Ureter (tissue), 1 donor: ENCODE data around the gene DOCK4. TPM values are rescaled to one million over a fixed set of nuclear protein-coding genes. Genes with fewer than 3 reads are reported as not detected.

Experiments
- DNase-seq: peaks from one replicate; pipeline ENCODE4 v3.0.0-alpha.2; 2020; ENCODE audit warnings: low spot score
- total RNA-seq: library from RNA; stranded (reverse); gene quantifications from one replicate; pipeline ENCODE4 v1.2.4, GENCODE V29; 2023
- donor health status: DM: yes; HTN: yes; CAD: no.

DOCK4 gene
- total RNA-seq, 1 donor from 2014 or later = 37.9 TPM

DNA sequence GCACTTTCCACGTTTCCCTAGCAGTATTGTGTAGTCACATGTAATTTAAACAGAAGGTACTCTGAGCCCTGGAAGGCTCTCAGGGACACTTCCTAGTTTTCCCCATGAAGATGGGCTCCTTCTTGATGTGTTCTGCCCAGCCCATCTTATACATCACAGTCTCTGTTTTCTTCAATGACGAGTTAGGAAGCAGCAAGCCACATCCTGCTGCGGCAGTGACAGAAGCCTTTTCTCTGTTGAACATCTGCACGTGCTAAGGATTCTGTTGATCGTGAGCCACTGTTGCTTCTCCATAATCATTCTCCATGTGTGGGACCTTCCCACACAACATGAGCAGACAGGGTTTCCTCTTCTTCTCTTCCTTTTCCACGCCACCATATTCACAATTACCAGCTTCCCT, 346.0 kb downstream of the DOCK4 start:
- no peak for DNase-seq

DNA sequence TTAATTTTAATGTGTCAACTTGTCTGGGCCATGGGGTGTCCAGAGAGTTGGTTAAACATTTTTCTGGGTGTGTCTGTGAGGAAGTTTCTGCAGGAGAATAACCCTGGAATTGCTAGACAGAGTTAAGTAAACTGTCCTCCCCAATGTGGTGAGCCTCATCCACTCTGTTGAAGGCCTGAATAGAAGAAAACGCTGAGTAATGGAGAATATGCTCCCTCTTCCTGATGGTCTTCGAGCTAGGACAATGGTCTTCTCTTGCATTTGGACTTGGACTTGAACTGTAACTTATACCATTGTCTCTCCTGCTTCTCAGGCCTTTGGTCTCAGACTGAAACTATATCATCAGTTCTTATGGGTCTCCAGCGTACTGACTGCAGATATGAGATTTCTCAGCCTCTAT, 347.9 kb downstream of the DOCK4 start:
- DNase-seq = no peak

DNA sequence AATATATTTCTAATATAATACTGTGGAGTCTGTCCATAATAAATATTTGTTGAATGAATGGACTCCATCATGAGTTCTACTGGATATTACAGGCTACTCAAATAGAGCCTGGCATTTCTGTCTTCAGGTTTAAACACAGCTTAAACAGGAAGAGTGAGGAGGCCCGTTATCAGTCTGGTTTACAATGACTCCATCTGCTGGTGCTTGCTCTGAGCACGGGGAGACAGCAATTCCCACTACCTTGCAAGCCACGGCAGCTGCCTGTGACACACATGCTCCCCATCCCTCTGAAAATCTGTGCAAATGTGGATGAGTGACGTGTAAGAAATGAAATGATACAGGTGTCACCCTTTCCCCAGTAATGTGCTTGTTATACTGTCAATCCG, 350.4 kb downstream of the DOCK4 start:
- DNase-seq = no peak

DNA sequence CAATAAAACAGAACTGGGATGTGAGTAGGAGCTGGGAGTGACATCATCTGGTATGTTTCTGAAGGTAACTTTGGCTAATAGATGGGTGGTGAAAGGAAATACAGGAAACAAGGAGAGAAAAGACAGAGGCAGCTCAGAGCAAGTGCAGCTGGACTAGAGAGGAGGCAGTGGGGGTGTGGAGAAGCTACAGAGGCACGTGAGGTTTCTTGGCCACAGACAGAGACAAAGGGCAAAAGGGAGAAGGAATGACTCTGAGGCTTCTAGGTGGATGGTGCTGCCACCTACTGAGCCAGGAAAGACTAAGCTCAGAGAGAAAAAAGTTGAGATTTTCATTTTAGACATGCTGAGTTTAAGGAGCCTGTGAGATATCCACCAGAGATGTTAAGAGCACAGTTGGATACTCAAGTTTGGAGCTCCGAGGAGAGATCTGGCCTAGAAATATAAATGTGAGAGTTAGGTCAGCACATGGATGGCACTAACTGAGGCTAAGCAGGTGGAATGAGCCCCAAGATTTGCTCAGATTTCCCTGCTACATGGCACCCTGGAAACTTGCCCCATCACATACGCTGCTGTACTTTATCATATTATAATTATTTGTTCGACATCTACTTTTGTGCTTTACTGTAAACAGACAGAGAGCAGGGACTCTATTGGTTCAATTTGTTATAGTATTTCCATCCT, 350.9 kb downstream of the DOCK4 start:
- no peak for DNase-seq

DNA sequence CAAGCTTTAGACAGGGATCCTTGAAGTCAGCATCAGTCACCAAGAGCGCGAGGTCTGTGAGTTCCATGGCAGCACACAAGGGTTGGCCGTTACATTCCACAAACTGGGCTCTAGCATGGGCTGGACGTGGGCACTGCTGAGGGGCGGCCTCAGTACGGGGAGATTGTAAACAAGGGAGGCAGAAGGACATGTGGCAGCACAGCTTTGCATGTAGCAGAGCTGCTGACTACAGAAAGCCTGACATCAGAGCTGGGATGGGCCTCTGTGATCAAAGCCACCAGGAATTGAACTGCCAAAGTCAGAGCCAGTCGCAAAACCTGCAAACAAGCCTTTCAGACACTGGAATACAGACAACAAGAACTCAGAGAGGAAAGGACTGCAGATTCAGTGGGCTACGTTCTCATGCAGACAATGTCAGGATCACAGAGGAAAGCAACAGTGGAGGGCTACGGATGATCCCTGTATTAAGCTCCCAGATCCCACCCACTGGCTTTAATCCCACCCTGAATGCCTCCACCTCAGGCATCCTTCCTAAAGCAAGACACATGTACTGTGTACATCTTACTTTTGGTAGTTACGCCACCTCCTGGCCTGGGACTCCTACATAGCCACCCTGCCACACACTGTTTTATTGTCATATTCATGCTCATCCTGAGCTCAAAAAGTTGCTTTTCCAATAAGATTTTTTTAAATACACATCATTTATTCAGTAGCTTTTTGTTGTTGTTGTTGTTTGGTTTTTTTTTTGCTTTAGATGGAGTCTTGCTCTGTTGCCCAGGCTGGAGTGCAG, 352.8 kb downstream of the DOCK4 start:
- DNase-seq = no peak

DNA sequence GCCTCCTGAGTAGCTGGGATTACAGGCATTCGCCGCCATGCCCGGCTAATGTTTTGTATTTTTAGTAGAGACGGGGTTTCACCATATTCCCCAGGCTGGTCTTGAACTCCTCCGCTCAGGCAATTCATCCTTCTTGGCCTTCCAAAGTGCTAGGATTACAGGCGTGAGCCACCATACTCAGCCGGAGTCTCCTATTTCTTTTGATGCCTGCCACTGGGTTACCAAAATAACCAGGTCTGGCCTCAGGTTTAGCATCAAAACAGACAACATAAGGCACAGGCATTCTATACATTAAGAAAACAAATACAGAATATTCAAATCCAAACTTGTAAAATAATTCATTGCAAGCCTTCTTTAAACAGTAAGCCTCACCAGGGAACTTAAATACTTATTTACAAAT, 354.1 kb downstream of the DOCK4 start:
- DNase-seq = no peak

DNA sequence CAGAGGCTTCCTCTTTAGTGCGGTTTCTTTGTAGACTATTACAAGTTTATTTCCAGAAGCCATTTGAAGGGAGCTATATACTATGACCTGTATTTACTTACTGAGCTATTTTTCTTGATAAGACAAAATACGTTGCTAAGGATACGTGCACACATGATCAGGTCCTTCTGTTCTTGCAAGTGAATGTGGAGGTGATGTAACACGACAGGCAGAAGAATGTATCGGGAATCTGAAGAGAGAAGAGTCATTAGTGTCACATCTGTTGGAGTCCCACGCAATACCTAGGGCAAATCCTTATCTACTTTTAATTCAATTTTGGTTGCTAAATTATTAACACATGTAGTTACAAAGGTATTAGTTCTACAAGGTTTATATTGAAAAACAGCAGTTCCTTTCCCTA, 359.3 kb downstream of the DOCK4 start:
- DNase-seq = no peak

DNA sequence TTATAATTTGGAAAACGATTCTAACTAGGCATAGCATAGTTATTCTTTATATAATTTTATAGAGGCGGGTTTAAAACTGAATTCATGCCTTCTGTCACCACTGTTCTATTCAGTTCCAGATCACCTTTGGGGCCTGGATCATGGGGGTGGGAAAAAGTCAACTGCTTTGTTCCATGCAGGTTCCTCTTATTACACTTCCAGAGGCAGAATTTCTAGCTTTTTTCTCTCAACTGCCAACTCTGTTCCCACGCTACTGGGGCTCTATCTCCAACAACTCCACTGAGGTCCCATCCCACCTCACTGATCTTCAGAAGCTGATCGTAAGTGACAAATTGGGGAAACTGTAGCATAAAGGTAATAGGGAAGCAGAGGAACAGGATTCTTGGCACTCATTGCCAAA, 360.3 kb downstream of the DOCK4 start:
- DNase-seq = no peak

DNA sequence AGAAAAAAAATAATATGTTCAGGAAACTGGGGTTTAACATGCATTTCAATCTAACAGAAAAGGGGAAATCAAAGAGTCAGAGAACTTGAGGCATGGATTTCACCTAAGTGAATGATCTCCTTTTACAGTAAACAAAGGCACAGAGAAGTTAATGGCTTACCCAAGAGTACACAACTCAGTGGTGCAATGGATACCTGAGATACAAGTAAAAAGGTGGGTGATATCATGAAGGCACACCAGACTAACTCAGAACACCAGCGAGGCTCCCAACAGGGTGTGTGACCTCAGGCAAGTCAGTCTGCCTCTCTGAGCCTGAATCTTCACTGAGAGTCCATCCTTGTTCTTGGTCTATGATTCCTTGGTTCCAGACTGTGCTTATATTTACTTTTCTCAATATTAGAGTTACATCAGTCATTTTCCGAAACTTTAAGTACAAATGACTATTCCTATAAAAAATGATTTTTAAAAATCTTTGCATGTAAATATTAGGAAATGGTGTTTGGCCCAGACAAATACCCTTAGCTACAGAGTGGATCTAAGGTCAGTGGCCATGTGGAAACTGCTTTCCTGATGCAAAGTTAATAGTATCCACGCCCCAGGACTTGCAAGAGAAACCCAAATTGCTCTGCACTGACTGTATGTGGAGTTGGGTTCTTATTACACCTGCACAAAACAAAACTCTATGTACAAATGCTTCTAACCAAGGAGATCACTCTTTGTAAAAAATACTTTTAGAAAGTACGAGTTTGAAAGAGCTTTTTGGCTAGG, 361.1 kb downstream of the DOCK4 start:
- no peak for DNase-seq

DNA sequence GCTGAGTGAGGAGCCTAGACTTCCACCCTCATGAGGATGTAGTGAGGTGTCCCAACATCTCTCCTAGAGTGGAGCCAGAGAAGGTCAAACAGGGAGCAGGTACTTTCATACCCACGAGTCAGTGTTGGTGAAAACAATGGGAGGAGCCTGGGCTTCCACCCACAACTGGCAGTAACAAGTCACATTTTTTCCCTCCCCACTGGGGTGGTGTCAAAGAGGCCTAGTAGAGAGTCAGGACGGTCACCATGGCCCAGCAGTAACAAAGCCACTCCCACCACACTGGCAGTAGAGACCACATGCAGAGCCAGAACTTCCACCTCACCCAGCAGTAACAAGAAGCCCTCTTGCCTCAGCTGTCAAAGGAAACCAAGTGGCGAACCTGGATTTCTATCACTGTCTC, 363.7 kb downstream of the DOCK4 start:
- DNase-seq = no peak

DNA sequence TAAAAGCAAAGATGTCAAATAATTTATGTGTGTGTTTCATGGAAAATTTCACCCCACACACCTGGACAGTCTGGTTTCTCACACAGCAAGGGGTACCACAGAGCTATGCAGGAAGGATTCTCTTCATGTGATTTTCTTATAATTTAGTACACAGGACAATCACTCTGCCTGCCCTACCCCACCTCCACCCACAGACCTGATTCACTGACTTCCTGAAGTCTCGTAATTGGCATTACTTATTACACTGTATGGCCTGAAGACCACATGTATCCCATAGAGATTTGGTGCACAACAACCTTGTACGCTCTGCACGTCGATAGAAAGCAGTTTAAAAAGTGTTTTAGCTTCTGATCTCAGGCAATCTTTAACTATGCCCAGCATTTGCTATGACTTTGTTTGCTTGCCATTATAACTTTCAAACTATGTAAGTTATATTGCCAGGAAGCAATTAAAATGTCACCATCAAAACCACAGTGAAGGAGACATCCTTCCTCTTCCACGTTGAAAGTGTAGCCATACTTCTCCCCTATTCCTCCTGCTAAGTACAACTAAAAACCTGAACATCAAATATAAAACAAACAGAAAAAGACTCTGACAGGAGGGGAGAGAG, 364.5 kb downstream of the DOCK4 start:
- DNase-seq = no peak

DNA sequence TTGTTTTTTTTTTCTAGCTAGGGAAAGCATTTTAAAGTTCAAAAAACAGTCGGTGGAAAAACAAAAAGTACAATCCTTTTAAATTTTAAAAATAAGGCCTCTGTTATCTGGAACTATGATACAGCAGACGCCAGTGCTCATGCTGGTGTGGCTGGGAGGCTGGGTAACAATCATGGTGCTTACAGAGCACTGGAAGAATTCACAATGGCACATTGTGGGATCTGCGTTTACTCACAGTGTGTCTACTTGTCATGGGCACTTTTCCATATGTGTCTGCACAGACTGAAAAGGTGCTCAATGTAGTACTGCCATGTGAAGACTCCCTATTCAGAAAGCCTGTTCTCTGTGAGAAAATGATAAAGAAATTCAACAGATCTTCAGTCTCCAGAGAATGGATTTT, 365.7 kb downstream of the DOCK4 start:
- DNase-seq = no peak

DNA sequence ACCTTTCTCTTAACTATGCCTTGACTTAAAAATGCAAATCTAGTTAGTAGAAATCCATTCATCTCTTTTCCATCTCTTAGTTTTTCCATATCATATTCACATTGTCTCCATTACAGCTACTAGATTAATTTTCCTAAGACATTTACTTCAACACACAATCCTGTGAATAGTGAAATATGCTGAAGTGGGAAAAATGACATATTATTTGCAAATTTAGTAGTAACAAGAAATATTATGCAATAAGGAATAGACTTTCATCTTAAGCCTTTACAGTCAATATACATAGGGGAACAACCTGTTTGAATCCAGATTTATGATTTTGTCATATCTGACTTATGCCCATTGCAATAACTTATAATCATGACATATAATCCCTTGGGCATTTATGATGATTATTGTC, 366.9 kb downstream of the DOCK4 start:
- DNase-seq = no peak

DNA sequence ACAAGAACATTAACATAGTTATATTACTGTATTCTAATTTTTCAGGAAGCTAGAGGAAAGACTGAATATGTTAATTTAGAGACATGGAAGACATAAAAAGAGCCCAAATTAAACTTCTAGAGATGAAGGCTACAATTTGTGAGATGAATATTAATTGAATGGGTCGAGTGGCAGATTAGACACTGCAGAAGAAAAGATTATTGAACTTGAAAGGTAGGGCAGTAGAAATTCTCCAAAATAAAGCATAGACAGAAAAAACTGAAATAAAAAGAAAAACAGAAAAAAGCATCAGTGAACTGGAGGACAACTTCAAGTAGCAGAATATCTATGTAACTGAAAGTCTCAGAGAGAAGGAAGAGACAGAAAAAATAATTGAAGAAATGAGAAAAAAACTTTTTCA, 369.6 kb downstream of the DOCK4 start:
- no peak for DNase-seq

DNA sequence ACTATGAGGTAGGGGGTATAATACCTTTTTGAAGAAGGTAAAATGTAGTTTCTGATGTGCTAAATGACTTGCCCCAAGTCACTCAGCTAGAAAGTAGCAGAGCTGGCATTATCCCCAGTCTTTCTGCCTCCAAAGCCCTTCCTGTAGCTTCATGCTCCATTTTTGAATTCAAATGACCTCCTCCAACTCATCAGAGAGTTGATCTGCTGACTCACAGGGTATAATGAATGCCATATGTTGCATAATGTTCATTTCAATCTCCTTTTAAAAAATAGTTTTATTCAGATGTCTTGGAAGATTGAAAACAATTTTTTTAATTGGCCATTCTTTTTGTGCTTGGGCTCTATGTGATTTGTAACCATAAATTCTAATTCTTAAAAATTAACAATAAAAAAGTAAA, 371.1 kb downstream of the DOCK4 start:
- DNase-seq = no peak

DNA sequence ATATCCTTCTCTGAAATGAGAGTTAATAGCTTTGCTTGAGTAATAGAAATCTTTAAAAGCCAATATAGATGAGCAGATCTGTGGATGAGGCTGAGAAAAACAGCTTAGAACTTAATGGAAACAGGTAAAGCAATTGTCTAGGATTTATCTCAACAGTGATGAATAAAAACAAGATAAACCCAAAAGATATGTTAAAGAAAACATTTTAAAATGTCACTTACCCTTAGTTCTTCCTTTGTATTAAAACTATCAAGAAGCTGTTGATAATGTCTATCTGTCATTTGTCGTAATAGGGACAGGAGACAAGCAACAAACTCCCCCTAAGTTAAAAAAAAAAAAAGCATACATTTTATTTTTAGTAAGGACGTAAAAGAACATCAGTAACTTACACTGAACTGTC, 371.8 kb downstream of the DOCK4 start:
- no peak for DNase-seq

DNA sequence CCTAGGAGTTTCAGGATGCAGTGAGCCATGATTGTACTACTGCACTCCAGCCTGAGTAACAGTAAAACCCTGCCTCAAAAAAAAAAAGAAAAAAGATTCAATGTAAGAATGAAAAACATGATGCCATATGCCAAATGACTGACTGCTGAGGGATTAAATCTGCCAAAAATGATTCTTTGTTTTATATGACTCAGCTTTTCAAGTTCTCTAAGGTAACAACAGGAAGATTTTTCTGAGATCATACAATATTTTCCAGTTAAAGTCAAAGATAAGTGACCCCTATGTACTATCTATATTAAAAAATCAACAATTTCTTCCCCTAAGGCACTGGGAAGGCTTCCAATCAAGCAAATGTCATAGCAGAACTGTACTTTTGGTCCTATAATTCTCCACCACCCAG, 372.7 kb downstream of the DOCK4 start:
- no peak for DNase-seq

DNA sequence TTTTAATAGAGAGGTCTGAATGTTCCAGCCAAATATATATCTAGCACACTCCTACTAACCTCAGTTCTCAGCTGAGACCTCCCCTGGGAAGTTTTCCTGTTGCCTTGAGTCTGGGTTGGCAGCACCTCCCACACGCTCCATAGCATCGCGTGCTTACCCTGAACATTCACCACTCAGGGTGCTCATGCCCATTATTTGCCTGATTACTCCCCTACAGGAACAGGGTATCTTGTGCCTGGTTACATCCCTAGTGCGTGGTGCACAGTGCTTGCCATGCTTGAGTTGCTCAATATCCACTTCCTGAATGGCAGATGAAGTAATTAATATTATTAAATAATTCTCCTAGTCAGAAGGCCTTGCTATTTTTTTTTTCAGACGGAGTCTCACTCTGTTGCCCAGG, 374.0 kb downstream of the DOCK4 start:
- no peak for DNase-seq

DNA sequence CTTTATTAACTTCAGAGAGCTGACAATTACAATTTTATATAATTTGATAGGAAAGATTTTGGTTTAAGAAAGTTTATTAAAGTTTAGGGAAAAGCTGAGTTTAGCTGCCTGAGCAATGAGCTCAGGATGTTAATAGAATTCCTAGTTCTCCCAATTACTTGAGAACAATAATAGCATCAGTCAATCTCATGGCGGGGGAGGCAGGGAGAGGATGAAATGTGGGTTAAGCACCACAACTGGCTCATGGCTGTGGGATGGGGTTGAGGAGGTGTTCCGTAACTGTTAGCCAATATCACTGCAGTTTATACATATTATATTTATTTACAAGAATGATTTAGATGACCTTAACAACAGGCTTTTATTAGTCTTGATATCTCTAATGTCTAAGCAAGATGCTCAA, 377.0 kb downstream of the DOCK4 start:
- DNase-seq = no peak

DNA sequence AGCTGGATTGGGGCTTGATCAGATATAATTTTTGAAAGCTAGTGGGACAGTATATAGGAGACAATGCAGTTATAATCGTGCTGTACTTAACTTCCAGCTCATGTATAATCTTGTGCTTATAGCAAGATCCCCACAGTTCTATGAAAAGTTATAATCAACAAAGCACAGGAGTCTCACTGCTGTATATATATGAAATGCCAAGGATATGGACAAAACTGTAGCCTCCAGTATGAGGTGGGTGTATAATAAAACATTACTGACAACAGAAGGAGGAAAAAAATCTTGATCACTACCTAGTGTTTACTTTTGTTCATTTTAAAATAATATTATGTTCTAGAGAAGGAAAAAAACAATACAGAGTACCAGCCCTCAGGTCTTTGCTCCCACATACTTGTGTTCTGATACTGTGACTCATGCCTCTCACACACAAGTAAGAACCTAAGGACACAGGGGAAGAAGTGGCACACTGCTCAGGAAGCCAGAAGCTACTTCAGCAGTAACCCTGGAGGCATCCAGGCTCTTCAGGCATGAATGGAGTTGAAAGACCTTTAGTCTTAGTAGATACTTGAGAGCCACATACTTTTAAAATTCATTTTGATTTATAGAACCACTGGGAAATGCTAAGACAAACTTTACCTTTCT, 378.2 kb downstream of the DOCK4 start:
- no peak for DNase-seq

DNA sequence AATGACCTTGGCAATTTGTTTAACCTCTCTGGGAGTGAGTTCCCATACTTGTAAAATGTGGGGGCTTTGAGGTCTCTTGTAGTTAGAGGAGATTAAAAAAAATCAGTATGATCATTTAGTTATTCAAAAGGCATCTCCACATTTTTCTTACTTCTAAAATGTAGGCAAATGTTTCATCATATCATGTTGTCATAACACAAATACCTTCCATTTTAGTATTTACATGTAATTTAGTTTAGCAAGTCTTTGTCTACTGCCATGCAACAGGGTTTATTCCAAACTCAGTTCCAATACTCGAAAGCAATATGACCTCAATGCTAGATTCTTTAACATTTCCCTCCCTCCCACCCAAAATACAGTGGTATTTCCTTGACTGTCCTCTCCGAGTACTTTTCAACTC, 381.2 kb downstream of the DOCK4 start:
- DNase-seq = no peak

DNA sequence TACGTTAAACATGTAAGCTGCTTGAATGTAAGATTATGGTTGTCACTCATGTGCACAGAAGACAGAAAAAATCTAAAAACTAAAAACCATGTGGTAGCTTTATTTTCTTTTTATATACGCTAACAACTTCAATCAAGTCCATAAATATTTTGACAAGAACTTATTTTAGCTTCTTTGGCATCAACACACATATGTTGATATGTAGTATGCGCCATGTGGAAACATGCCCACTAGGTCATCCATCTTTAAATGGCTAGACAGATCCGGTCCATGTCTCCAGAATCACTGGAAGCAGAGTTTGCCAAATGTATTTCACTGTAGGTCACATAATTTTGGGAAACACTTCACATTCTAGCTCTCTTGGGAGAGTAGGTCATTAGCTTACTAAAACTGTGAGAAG, 382.4 kb downstream of the DOCK4 start:
- DNase-seq = no peak
